Thoracic aorta (tissue), 2 donors: ENCODE results near the gene ZFAND6. TPM values are rescaled to one million over a fixed set of nuclear protein-coding genes. Genes with fewer than 3 reads are reported as not detected.

Experiments
- ATAC-seq: fragments of 150-250 bp; one replicate; pipeline ENCODE4 v1.8.0; 2017; ENCODE audit warnings: low read depth; ENCODE audit not compliant: insufficient number of reproducible peaks, low FRiP score
- DNase-seq: peaks from one replicate; pipeline ENCODE4 v3.0.0-alpha.2; 2020; ENCODE audit warnings: low spot score
- H3K27ac ChIP-seq, 2 donors: fragments of 200-600 bp; sonication (generic); 1 replicate in 1 of 2; 2 replicates in 1 of 2; pipeline ENCODE4 v1.5.1; 2016; ENCODE audit warnings: mild to moderate bottlenecking in 2 of 2, moderate library complexity in 2 of 2
- H3K27me3 ChIP-seq: fragments of 200-600 bp; sonication (generic); replicated peaks from 2 replicates; pipeline ENCODE4 v1.6.0; 2016; ENCODE audit warnings: mild to moderate bottlenecking; ENCODE audit not compliant: insufficient read depth
- H3K36me3 ChIP-seq: fragments of 200-600 bp; sonication (generic); one replicate; pipeline ENCODE4 v1.5.1; 2016
- H3K4me1 ChIP-seq, 2 donors: fragments of 200-600 bp; sonication (generic); 1 replicate in 1 of 2; 2 replicates in 1 of 2; pipeline versions ENCODE4 v1.5.1 to v1.6.0; 2016; ENCODE audit warnings: low read depth in 2 of 2, mild to moderate bottlenecking in 1 of 2; ENCODE audit not compliant: control insufficient read depth in 1 of 2
- H3K4me3 ChIP-seq: fragments of 200-600 bp; sonication (generic); 2 replicates; pipeline ENCODE4 v1.5.1; 2016; ENCODE audit warnings: mild to moderate bottlenecking
- H3K9me3 ChIP-seq: fragments of 200-600 bp; sonication (generic); 2 replicates; pipeline ENCODE4 v1.5.1; 2016
- total RNA-seq, 2 donors: library from RNA; depleted of rRNA; stranded (reverse); fragments of >200 nt; gene quantifications; one replicate each; pipeline versions ENCODE4 v1.1.0 to v1.2.3, GENCODE V29; 2016
- TF ChIP-seq, protein P1 (sequence below): fragments of 200-600 bp; sonication (generic); IDR thresholded peaks from one replicate; pipeline ENCODE4 v1.5.1; 2019; ENCODE audit warnings: antibody characterized with exemption

Gene ZFAND6
- total RNA-seq, 2 donors from 2014 or later: 43.5 to 80.0 TPM

DNA sequence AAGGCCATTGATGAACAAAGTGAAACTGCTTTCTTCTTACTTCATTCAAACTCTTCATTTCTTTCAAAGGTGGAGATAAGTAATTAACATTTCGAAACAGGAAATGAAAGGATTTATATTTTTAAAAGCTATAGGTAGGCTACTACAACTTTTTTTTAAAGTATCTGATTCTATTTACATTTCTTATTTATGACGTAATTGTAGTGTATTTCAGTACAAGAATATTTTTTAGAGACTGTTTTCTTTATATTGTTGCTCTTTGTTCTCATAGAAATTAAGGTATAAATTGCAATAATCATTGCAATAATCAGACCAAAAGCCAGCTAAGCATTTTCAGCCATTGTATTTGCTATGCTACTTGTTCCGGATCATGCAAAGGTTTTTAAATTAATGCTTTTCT, 13.7 kb downstream of the ZFAND6 start:
- no peak overlapping the region for H3K4me3 ChIP-seq
- no peaks in the 10 kb centered on the region for H3K27me3 ChIP-seq

DNA sequence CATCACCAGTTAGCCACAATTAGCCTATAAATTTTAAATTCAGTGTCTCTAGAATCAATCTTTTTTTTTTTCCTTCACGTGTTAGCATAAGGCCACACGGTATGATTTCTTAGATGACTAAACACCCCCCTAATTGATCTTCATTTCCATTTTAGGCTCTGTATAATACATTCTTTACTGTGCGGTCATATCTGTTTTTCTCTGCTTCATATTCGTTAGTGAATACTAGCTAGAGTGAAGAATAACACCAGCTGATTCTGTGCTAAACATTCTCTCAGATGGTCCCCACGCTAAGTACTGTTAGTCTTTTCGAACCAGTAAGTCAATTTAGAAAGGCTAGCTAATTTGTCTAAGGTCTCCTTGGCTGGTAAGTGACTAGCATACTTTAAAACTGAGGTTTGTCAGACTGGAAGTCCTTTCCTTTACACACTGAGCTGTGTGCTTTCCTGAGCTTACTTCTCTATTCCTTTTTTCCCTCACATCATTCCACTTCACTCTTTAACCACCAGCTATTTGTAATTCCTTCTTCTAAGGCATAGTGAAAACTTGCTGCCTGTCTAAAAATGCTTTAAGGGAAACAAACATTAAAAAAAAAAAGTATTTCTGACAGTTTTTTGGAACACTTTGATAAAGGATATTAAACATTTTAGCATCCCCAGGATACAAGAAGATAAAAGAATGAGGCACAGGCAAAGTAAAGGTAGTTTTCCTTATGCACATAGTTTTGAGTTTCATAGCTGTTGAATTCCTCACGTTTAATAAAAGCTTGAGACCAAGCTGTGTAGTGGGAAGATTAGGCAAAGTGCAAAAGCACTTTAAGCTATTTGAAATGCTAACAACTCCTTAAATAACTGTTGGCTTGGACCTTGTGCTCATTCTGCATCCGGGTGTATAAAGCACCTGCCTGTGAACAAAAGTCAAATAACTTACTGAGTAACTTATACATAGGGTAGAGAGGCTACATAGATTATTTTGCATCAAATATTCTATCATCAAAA, 17.1 kb downstream of the ZFAND6 start:
- Histone ChIP-seq H3K27ac (peak overlapping the region in 1 of 2 donors; percentile 30), H3K27me3 (no peaks in the 10 kb centered on the region), H3K36me3 (no peaks in the 10 kb centered on the region), H3K4me3 (peak overlapping the region; percentile 16), H3K9me3 (no peaks in the 10 kb centered on the region), H3K4me1 (peaks cover 23 to 35% of the 10 kb centered on the region in 2 donors)
- TF ChIP-seq, protein P1, sequence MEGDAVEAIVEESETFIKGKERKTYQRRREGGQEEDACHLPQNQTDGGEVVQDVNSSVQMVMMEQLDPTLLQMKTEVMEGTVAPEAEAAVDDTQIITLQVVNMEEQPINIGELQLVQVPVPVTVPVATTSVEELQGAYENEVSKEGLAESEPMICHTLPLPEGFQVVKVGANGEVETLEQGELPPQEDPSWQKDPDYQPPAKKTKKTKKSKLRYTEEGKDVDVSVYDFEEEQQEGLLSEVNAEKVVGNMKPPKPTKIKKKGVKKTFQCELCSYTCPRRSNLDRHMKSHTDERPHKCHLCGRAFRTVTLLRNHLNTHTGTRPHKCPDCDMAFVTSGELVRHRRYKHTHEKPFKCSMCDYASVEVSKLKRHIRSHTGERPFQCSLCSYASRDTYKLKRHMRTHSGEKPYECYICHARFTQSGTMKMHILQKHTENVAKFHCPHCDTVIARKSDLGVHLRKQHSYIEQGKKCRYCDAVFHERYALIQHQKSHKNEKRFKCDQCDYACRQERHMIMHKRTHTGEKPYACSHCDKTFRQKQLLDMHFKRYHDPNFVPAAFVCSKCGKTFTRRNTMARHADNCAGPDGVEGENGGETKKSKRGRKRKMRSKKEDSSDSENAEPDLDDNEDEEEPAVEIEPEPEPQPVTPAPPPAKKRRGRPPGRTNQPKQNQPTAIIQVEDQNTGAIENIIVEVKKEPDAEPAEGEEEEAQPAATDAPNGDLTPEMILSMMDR: no peak
- DNase-seq (no peak), ATAC-seq (no peak)

More for the DNA sequence above, 13.7 kb downstream of the ZFAND6 start:
- no peak for DNase-seq
- TF ChIP-seq, protein P1: no peak
- ATAC-seq: no peak
- H3K36me3 ChIP-seq: no peaks in the 10 kb centered on the region
- peaks cover 27 to 39% of the 10 kb centered on the region in 2 donors for H3K4me1 ChIP-seq
- H3K9me3 ChIP-seq: no peaks in the 10 kb centered on the region
- H3K27ac ChIP-seq: no peak overlapping the region

DNA sequence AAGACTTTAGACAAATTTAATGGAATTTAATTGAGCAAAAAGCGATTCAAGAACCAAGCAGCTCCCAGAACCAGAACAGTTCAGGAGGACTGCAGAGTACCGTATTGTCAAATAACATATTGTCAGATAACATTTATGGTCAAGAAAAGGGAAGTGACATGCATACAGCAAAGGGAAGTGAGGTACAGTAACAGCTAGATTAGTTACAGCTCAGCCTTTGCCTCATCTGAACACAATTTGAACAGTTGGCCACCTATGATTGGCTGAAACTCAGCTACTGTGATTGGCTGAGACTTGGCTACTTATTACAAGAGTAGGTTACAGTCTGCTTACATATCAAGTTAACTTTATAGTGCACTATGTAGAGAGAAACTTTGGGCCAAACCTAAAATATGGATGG, 21.9 kb downstream of the ZFAND6 start:
- Histone ChIP-seq H3K4me3 (no peak overlapping the region), H3K4me1 (peaks cover 6 to 7% of the 10 kb centered on the region in 2 donors)
- no peak for ATAC-seq

DNA sequence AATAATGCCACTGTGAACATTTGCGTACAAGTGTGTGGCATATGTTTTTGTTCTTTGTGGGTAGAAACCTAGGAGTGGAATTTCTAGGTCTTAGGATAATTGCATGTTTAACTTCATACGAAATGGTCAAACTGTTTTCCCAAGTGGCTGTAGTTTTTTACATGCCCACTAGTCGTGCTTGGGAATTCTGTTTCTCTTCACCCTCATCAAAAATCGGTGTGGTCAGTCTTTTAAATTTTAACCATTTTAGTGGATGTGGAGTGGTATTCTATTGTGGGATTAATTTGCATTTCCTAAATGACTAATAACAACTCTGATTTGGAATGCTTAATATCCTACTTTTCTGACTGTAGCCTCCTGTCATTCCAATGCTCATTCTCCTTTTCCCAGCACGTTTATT, 27.6 kb downstream of the ZFAND6 start:
- H3K36me3 ChIP-seq: no peaks in the 10 kb centered on the region
- H3K27me3 ChIP-seq: no peaks in the 10 kb centered on the region
- TF ChIP-seq, protein P1: no peak
- DNase-seq: no peak
- no peak overlapping the region for H3K4me3 ChIP-seq
- H3K9me3 ChIP-seq: no peaks in the 10 kb centered on the region
- no peak overlapping the region for H3K27ac ChIP-seq
- ATAC-seq: no peak
- H3K4me1 ChIP-seq: no peaks in the 10 kb centered on the region

More for the DNA sequence above, 21.9 kb downstream of the ZFAND6 start:
- Histone ChIP-seq H3K9me3 (no peaks in the 10 kb centered on the region), H3K36me3 (no peaks in the 10 kb centered on the region), H3K27ac (no peak overlapping the region), H3K27me3 (no peaks in the 10 kb centered on the region)
- no peak for DNase-seq
- TF ChIP-seq, protein P1: no peak

DNA sequence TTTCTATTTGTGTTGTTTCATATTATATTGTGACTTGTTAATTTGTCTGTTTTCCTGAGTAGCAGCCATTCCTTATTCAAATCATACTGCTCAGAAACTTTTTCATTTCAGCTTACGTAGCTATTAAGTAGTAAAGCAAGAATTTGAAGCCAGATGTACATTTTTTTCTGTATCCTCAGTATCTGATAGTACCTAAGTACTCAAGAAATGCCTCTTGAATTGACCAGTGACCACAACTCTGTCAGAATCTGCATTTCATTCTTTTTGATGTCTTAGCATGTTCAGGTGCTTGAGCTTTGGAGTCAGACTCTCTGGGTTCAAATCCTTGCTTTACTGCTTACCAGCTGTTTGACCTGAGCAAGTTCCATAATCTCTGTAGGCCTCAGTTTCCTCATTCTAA, 30.6 kb downstream of the ZFAND6 start:
- no peaks in the 10 kb centered on the region for H3K27me3 ChIP-seq
- TF ChIP-seq, protein P1: no peak

More for the DNA sequence above, 30.6 kb downstream of the ZFAND6 start:
- no peaks in the 10 kb centered on the region for H3K36me3 ChIP-seq
- no peaks in the 10 kb centered on the region for H3K9me3 ChIP-seq
- DNase-seq (no peak), ATAC-seq (no peak)
- no peak overlapping the region for H3K27ac ChIP-seq
- H3K4me3 ChIP-seq: no peak overlapping the region
- peaks cover 0 to 6% of the 10 kb centered on the region in 2 donors for H3K4me1 ChIP-seq
